Mammary epithelial cell (primary cell): Measurements from ENCODE around the gene CGNL1.

Experiments
- CTCF ChIP-seq, 2 donors: IDR thresholded peaks in 1 of 2; conservative IDR thresholded peaks in 1 of 2; 2 replicates each; pipeline ENCODE4 v1.5.1; 2011 to 2012; ENCODE audit warnings: inconsistent platforms in 2 of 2, low read length in 2 of 2, mild to moderate bottlenecking in 2 of 2, control low read depth in 1 of 2, low read depth in 1 of 2; ENCODE audit not compliant: insufficient read depth in 1 of 2; ENCODE audit errors: extremely low read depth in 1 of 2
- EZH2 ChIP-seq: IDR thresholded peaks from 2 replicates; pipeline ENCODE4 v1.6.1; 2012; ENCODE audit warnings: low read length, inconsistent platforms, borderline replicate concordance

GRCh38 chr15:57332326-57332725, 44.0 kb upstream of the CGNL1 start:
- TF ChIP-seq CTCF (conservative IDR thresholded peaks at IDR 0.05 in 1 of 2, IDR thresholded peaks at IDR 0.05 in 1 of 2; ENCODE audit: extremely low read depth in 1 of 2, insufficient read depth in 1 of 2, low read depth in 1 of 2, low read length in 2 of 2) (no peak), EZH2 (no peak)
